H1 (cell line): ENCODE measurements around the gene CMSS1. TPM values are rescaled to one million over a fixed set of nuclear protein-coding genes. Genes with fewer than 3 reads are reported as not detected.

Experiments
- CTCF ChIA-PET: fragments of 300-600 bp; sonication (Branson Sonifier 250); formaldehyde crosslinking; loops from one replicate; lab custom pipeline; 2021; ENCODE audit not compliant: partially characterized antibody; lab: Charles Lee
- POLR2A ChIA-PET: fragments of 300-600 bp; sonication (Branson Sonifier 250); formaldehyde crosslinking; loops from one replicate; lab custom pipeline; 2021; ENCODE audit warnings: inconsistent platforms; ENCODE audit not compliant: partially characterized antibody; lab: Charles Lee
- DNase-seq, 2 experiments: peaks; one replicate each; pipeline versions ENCODE4 v3.0.0 to v3.0.0-alpha.2; 2010 to 2022; ENCODE audit warnings: low spot score in 2 of 2, low read depth in 1 of 2, mixed read lengths in 1 of 2
- FAIRE-seq: peaks from 2 replicates; lab custom pipeline; 2011; peaks lifted over from hg19 to GRCh38; lab: Jason Lieb, UNC
- H2AFZ ChIP-seq: 2 replicates; pipeline ENCODE4 v1.8.1; 2012; ENCODE audit warnings: low read length, inconsistent platforms
- H2AK5ac ChIP-seq: 2 replicates; pipeline ENCODE4 v1.6.1; 2013; ENCODE audit warnings: low read depth, low read length
- H2BK120ac ChIP-seq: replicated peaks from 2 replicates; pipeline ENCODE3; 2013; ENCODE audit warnings: low read depth, low read length, inconsistent platforms
- H2BK12ac ChIP-seq: 2 replicates; pipeline ENCODE4 v1.6.1; 2013; ENCODE audit warnings: low read depth, low read length
- H2BK15ac ChIP-seq: 2 replicates; pipeline ENCODE4 v1.6.1; 2013; ENCODE audit warnings: low read length
- H2BK20ac ChIP-seq: 2 replicates; pipeline ENCODE4 v1.6.1; 2013; ENCODE audit warnings: low read length
- H2BK5ac ChIP-seq: 2 replicates; pipeline ENCODE4 v1.6.1; 2013; ENCODE audit warnings: low read depth, low read length
- H3K14ac ChIP-seq: 2 replicates; pipeline ENCODE4 v1.6.1; 2013; ENCODE audit warnings: inconsistent platforms; ENCODE audit not compliant: insufficient read length
- H3K18ac ChIP-seq: 2 replicates; pipeline ENCODE4 v1.6.1; 2013; ENCODE audit warnings: low read length; ENCODE audit errors: extremely low read depth
- H3K23ac ChIP-seq: 2 replicates; pipeline ENCODE4 v1.6.1; 2013; ENCODE audit warnings: inconsistent platforms; ENCODE audit not compliant: insufficient read length
- H3K23me2 ChIP-seq: 2 replicates; pipeline ENCODE4 v1.6.1; 2013; ENCODE audit warnings: low read depth, low read length
- H3K27ac ChIP-seq: 2 replicates; pipeline ENCODE4 v1.6.1; 2011; ENCODE audit warnings: low read depth, low read length, inconsistent platforms
- H3K27me3 ChIP-seq, 4 experiments: replicated peaks in 1 of 4; 1 replicate in 1 of 4; 2 replicates in 3 of 4; pipeline versions ENCODE4 v1.6.1 to v1.8.1; 2011 to 2013; ENCODE audit warnings: low read length in 3 of 4, mild to moderate bottlenecking in 3 of 4, inconsistent platforms in 2 of 4, mixed read lengths in 2 of 4, moderate library complexity in 1 of 4; ENCODE audit not compliant: control insufficient read depth in 3 of 4, insufficient read depth in 3 of 4; ENCODE audit errors: extremely low read depth in 1 of 4
- H3K36me3 ChIP-seq, 4 experiments: 2 replicates each; pipeline versions ENCODE4 v1.6.1 to v1.8.1; 2011 to 2013; ENCODE audit warnings: mild to moderate bottlenecking in 4 of 4, low read length in 3 of 4, moderate library complexity in 2 of 4, control low read depth in 1 of 4, inconsistent platforms in 1 of 4; ENCODE audit not compliant: insufficient read depth in 4 of 4, control insufficient read depth in 2 of 4
- H3K4ac ChIP-seq: replicated peaks from 2 replicates; pipeline ENCODE3; 2013; ENCODE audit warnings: low read length, low read depth, mixed read lengths, inconsistent platforms; ENCODE audit not compliant: insufficient read length
- H3K4me1 ChIP-seq, 4 experiments: replicated peaks in 1 of 4; 1 replicate in 1 of 4; 2 replicates in 3 of 4; pipeline versions ENCODE4 v1.6.1 to v1.8.1; 2011 to 2013; ENCODE audit warnings: low read length in 3 of 4, inconsistent platforms in 2 of 4, mixed read lengths in 1 of 4; ENCODE audit not compliant: insufficient read depth in 4 of 4, control insufficient read depth in 3 of 4
- H3K4me2 ChIP-seq, 2 experiments: 2 replicates each; pipeline versions ENCODE4 v1.6.1 to v1.8.1; 2011 to 2013; ENCODE audit warnings: low read depth in 2 of 2, low read length in 2 of 2, control low read depth in 1 of 2, inconsistent platforms in 1 of 2, mild to moderate bottlenecking in 1 of 2; ENCODE audit not compliant: insufficient read depth in 1 of 2
- H3K4me3 ChIP-seq, 4 experiments: fragments of 200-600, 300-600 bp in 1 of 4; sonication (generic), shearing (Covaris generic), sonication (Bioruptor Twin) in 1 of 4; 2 replicates each; pipeline versions ENCODE4 v1.5.1 to v1.8.1; 2011 to 2016; ENCODE audit warnings: low read length in 4 of 4, low read depth in 3 of 4, control low read depth in 2 of 4, inconsistent platforms in 2 of 4, mild to moderate bottlenecking in 2 of 4, mixed read lengths in 1 of 4, moderate library complexity in 1 of 4; ENCODE audit not compliant: insufficient read depth in 2 of 4; ENCODE audit errors: extremely low read depth in 1 of 4
- H3K56ac ChIP-seq: replicated peaks from 2 replicates; pipeline ENCODE3; 2013; ENCODE audit warnings: low read depth, mild to moderate bottlenecking, mixed read lengths, low read length, inconsistent platforms; ENCODE audit not compliant: insufficient read length
- H3K79me1 ChIP-seq: 2 replicates; pipeline ENCODE4 v1.6.1; 2013; ENCODE audit warnings: low read depth, low read length, control low read depth
- H3K79me2 ChIP-seq, 2 experiments: 2 replicates each; pipeline versions ENCODE4 v1.6.1 to v1.8.1; 2012 to 2013; ENCODE audit warnings: low read length in 2 of 2, mild to moderate bottlenecking in 2 of 2, inconsistent platforms in 1 of 2; ENCODE audit not compliant: insufficient read depth in 2 of 2, control insufficient read depth in 1 of 2
- H3K9ac ChIP-seq, 4 experiments: replicated peaks in 1 of 4; 1 replicate in 1 of 4; 2 replicates in 3 of 4; pipeline versions ENCODE4 v1.6.1 to v1.8.1; 2011 to 2013; ENCODE audit warnings: low read depth in 3 of 4, low read length in 3 of 4, control low read depth in 2 of 4, mild to moderate bottlenecking in 2 of 4, moderate library complexity in 2 of 4, inconsistent platforms in 1 of 4; ENCODE audit errors: extremely low read depth in 1 of 4
- H3K9me3 ChIP-seq, 2 experiments: 2 replicates each; pipeline versions ENCODE4 v1.6.1 to v1.8.1; 2012 to 2013; ENCODE audit warnings: mild to moderate bottlenecking in 2 of 2, moderate library complexity in 2 of 2, control low read depth in 1 of 2, inconsistent platforms in 1 of 2, low read depth in 1 of 2, low read length in 1 of 2, mixed read lengths in 1 of 2; ENCODE audit not compliant: insufficient read depth in 2 of 2
- H4K20me1 ChIP-seq, 2 experiments: replicated peaks in 1 of 2; 2 replicates each; pipeline versions ENCODE3 to v1.8.1; 2011 to 2013; ENCODE audit warnings: inconsistent platforms in 2 of 2, low read length in 2 of 2, mild to moderate bottlenecking in 1 of 2; ENCODE audit not compliant: insufficient read depth in 2 of 2, control insufficient read depth in 1 of 2
- H4K5ac ChIP-seq: 2 replicates; pipeline ENCODE4 v1.6.1; 2013; ENCODE audit warnings: low read length, low read depth, mixed read lengths, inconsistent platforms; ENCODE audit not compliant: insufficient read length
- H4K8ac ChIP-seq: 2 replicates; pipeline ENCODE4 v1.8.0; 2013; ENCODE audit warnings: mild to moderate bottlenecking, moderate library complexity, low read length, inconsistent platforms; ENCODE audit not compliant: insufficient read depth; ENCODE audit errors: extremely low read depth
- H4K91ac ChIP-seq: replicated peaks from 2 replicates; pipeline ENCODE3; 2013; ENCODE audit warnings: low read length, mixed read lengths, inconsistent platforms; ENCODE audit not compliant: insufficient read length
- ATF2 ChIP-seq: IDR thresholded peaks from 2 replicates; pipeline ENCODE4 v1.6.1; 2012; ENCODE audit warnings: low read length, inconsistent platforms
- EGR1 ChIP-seq: IDR thresholded peaks from 2 replicates; pipeline ENCODE4 v1.6.1; 2011; ENCODE audit warnings: low read depth, low read length, borderline replicate concordance
- FOSL1 ChIP-seq: IDR thresholded peaks from 2 replicates; pipeline ENCODE4 v1.6.1; 2011; ENCODE audit warnings: mild to moderate bottlenecking, low read depth, low read length, moderate library complexity; ENCODE audit not compliant: insufficient read depth
- JUND ChIP-seq: IDR thresholded peaks from 2 replicates; pipeline ENCODE4 v1.6.1; 2011; ENCODE audit warnings: mild to moderate bottlenecking, improper control_type of control experiment, low read length
- RAD21 ChIP-seq, 2 experiments: IDR thresholded peaks in 1 of 2; conservative IDR thresholded peaks in 1 of 2; 2 replicates each; pipeline ENCODE4 v1.6.1; 2011; ENCODE audit warnings: low read depth in 2 of 2, low read length in 2 of 2, improper control_type of control experiment in 1 of 2, inconsistent platforms in 1 of 2, mild to moderate bottlenecking in 1 of 2, moderate library complexity in 1 of 2
- RBBP5 ChIP-seq: IDR thresholded peaks from 2 replicates; pipeline ENCODE4 v1.7.1; 2012; ENCODE audit warnings: low read depth, mild to moderate bottlenecking, inconsistent platforms, low read length, moderate library complexity, borderline replicate concordance
- SIN3A ChIP-seq, 2 experiments: IDR thresholded peaks in 1 of 2; conservative IDR thresholded peaks in 1 of 2; 2 replicates each; pipeline ENCODE4 v1.6.1; 2011 to 2012; ENCODE audit warnings: low read length in 2 of 2, improper control_type of control experiment in 1 of 2, low read depth in 1 of 2, mild to moderate bottlenecking in 1 of 2
- WGBS, 2 experiments: shearing (Covaris generic) in 1 of 2; methylation state at CpG; one replicate each; pipeline versions ENCODE4 v1.1.6 to v1.1.7; 2013 to 2015; ENCODE audit warnings: low lambda C conversion rate in 2 of 2, mixed read lengths in 2 of 2, inconsistent platforms in 1 of 2, low coverage in 1 of 2, missing lambda C conversion rate in 1 of 2; ENCODE audit not compliant: insufficient replicate concordance in 2 of 2, insufficient coverage in 1 of 2, insufficient read length in 1 of 2; ENCODE audit errors: extremely low coverage in 1 of 2, missing lambda C conversion rate in 1 of 2; 5-methylcytosine and 5-hydroxymethylcytosine counted together
- polyA plus RNA-seq, 7 experiments: library from polyadenylated mRNA; depleted of rRNA in 3 of 7; stranded (reverse) in 5 of 7; unstranded in 2 of 7; fragments of >200 nt in 5 of 7; fragments of 200-250 nt in 2 of 7; gene quantifications; 1 replicate in 5 of 7; 2 replicates in 1 of 7; 4 replicates in 1 of 7; pipeline versions ENCODE4 v1.2.1 to v1.2.3, GENCODE V29; 2011 to 2013; ENCODE audit warnings: missing spikeins in 2 of 7, mixed read lengths in 2 of 7
- total RNA-seq: library from RNA; stranded (reverse); fragmentation: NEBNext Ultra II Directional; extraction: Animal tissue kit (Norgen Biotek cat#: 25700); gene quantifications from 2 replicates; pipeline ENCODE4 v1.2.1, GENCODE V29; 2021
- TF ChIP-seq, protein P1 (sequence below): IDR thresholded peaks from 2 replicates; pipeline ENCODE4 v1.6.1; 2012; ENCODE audit warnings: inconsistent platforms
- TF ChIP-seq, protein P2 (sequence below): IDR thresholded peaks from 2 replicates; pipeline ENCODE4 v1.6.1; 2011; ENCODE audit warnings: low read length, improper control_type of control experiment

The CMSS1 gene
- total and polyA plus RNA-seq, 2 of the 8 experiments (the other 6 are each of a cell fraction or from before 2014, with no cell fraction given): 15.2 to 75.1 TPM

GRCh38 chr3:100124201-100124761 is 306.6 kb downstream of the CMSS1 start:
- Histone ChIP-seq H3K14ac (no peak overlapping the region), H3K23me2 (no peaks in the 10 kb centered on the region), H3K36me3 (no peaks in the 10 kb centered on the region), H3K4me2 (no peak overlapping the region), H3K56ac (no peak overlapping the region), H2BK20ac (no peak overlapping the region), H3K79me2 (no peaks in the 10 kb centered on the region), H2BK15ac (no peak overlapping the region), H2BK5ac (no peak overlapping the region), H2AK5ac (no peak overlapping the region), H4K8ac (no peak overlapping the region), H3K18ac (no peak overlapping the region), H4K5ac (no peak overlapping the region), H3K27me3 (no peaks in the 10 kb centered on the region), H3K27ac (no peak overlapping the region), H3K9me3 (no peaks in the 10 kb centered on the region), H3K4ac (no peak overlapping the region), H4K91ac (no peak overlapping the region), H2BK12ac (no peak overlapping the region), H4K20me1 (no peaks in the 10 kb centered on the region), H3K4me3 (no peak overlapping the region), H3K79me1 (no peaks in the 10 kb centered on the region), H3K23ac (no peak overlapping the region), H2AFZ (no peak overlapping the region), H2BK120ac (no peak overlapping the region), H3K4me1 (peaks cover 0 to 2% (median under 1%) of the 10 kb centered on the region in 4 experiments; a peak in 1 of 7 replicates), H3K9ac (no peak overlapping the region)
- ChIA-PET POLR2A (no interaction called here), CTCF (interaction anchor here (0.7 kb wide), 1 partner anchor 93 kb away, joined by 3 read pairs; no protein-coding TSS in a partner anchor)
- 95% methylated on average over 5 of the region's 5 CpGs; no CpG with 5 or more reads in 1 of the 2 experiments for WGBS, 2 experiments
- DNase-seq: no peak
- FAIRE-seq: no peak
- TF ChIP-seq, protein P1, sequence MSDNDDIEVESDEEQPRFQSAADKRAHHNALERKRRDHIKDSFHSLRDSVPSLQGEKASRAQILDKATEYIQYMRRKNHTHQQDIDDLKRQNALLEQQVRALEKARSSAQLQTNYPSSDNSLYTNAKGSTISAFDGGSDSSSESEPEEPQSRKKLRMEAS: no peak
- no peak for TF ChIP-seq RBBP5
- TF ChIP-seq EGR1: no peak
- TF ChIP-seq ATF2: no peak
- no peak for TF ChIP-seq FOSL1
- TF ChIP-seq RAD21 (IDR thresholded peaks at IDR 0.05 in 1 of 2, conservative IDR thresholded peaks at IDR 0.05 in 1 of 2; ENCODE audit: low read depth in 2 of 2, low read length in 2 of 2): no peak
- no peak for TF ChIP-seq JUND
- no peak for TF ChIP-seq SIN3A (conservative IDR thresholded peaks at IDR 0.05 in 1 of 2, IDR thresholded peaks at IDR 0.05 in 1 of 2; ENCODE audit: low read depth in 1 of 2, low read length in 2 of 2)
- TF ChIP-seq, protein P2, sequence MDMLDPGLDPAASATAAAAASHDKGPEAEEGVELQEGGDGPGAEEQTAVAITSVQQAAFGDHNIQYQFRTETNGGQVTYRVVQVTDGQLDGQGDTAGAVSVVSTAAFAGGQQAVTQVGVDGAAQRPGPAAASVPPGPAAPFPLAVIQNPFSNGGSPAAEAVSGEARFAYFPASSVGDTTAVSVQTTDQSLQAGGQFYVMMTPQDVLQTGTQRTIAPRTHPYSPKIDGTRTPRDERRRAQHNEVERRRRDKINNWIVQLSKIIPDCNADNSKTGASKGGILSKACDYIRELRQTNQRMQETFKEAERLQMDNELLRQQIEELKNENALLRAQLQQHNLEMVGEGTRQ: no peak
